ENCODE measurements around the gene CFAP92. TPM values are rescaled to one million over a fixed set of nuclear protein-coding genes. Genes with fewer than 3 reads are reported as not detected.

Gene CFAP92
- total RNA-seq, 1 donor, result 7.5 TPM

- DNase-seq (ENCODE audit: low read depth in 2 of 3, low spot score in 2 of 3), result no peak
Observed at GRCh38 chr3:128873244-128874022, 120.4 kb downstream of the CFAP92 start.

DNA sequence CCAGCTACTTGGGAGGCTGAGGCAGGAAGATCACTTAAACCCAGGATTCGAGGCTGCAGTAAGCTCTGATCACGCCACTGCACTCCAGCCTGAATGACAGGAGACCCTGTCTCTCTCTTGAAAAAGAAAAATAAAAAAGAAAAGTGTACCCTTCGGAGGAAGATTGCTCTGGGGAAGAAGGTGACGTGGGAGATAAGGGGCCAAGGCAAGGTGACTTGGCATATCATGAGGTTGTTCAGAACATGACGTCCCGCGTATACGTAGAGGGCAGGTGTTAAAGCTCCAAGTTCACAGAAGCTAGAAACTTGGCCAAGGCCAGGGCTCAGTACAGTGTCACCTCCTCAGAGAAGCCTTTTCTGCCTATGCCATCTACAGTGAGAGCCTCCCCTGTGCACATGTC is 121.1 kb downstream of the CFAP92 start:
- no peak for DNase-seq (ENCODE audit: low read depth in 2 of 3, low spot score in 2 of 3)

- DNase-seq (ENCODE audit: low read depth in 2 of 3, low spot score in 2 of 3), result no peak
Observed at GRCh38 chr3:128872282-128872681, 121.6 kb downstream of the CFAP92 start.

GRCh38 chr3:128870347-128870746 is 123.5 kb downstream of the CFAP92 start:
- DNase-seq (ENCODE audit: low read depth in 2 of 3, low spot score in 2 of 3), result no peak

DNA sequence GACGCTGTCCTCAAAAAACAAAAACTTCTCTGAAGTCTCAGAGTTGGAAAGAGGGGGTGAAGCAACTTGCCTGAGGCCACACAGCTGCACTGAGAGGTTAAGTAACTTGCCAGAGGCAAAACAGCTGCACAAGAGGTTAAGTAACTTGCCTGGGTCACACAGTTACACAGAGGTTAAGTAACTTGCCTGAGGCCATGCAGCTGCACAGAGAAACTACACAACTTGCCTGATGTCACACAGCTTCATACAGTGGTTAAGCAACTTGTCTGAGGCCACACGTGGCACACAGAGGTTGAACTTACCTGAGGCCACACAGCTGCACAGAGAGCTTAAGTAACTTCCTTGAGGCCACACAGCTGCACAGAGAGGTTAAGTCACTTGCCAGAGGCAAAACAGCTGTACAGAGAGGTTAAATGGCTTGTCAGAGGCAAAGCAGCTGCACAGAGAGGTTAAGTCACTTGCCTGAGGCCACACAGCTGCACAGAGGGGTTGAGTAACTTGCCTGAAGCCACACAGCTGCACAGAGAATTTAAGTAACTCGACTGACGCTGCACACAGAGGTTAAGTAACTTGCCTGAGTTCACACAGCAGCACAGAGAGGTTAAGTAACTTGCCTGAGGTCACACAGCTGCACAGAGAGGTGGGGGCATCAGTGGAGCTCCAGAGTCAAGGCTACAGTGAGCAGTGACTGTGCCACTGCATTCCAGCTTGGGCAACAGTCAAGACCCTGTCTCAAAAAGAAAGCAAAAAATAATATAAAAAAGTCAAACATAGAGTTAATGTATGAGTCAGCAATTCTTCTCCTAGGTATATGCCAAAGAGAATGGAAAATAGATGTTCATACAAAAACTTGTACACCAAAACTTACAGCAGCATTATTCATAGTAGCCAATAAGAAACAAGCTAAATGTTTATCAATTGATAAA is 126.4 kb downstream of the CFAP92 start:
- no peak for DNase-seq (ENCODE audit: low read depth in 2 of 3, low spot score in 2 of 3)

- peak in 1 of 3 donors; percentile 43 for DNase-seq (ENCODE audit: low read depth in 2 of 3, low spot score in 2 of 3)
Observed at GRCh38 chr3:128864849-128865804, 128.7 kb downstream of the CFAP92 start.

GRCh38 chr3:128864351-128864811 is 129.5 kb downstream of the CFAP92 start:
- peak in 2 of 3 donors; percentile 38 to 57 for DNase-seq (ENCODE audit: low read depth in 2 of 3, low spot score in 2 of 3)

GRCh38 chr3:128863560-128863959 is 130.3 kb downstream of the CFAP92 start:
- DNase-seq (ENCODE audit: low read depth in 2 of 3, low spot score in 2 of 3), result no peak

DNA sequence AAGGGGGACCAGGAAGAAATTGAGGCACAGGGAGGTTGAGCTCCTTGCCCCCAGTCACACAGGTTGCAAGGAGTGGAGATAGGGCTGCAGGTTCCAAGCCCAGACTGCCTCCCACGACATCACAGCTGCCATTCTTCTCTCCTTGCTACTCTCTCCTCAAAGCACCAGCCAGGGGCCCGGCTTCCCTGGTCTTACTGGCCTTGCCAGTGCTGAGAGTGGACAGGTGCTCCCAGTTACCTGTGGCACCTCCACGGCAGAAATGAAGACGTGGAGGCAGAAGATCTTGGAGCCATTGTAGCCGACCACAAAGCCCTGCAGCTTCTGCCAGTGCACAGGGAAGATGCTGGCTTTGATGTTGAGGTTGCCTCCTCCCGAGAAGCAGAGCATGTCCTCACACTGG is 132.4 kb downstream of the CFAP92 start:
- no peak for DNase-seq (ENCODE audit: low read depth in 2 of 3, low spot score in 2 of 3)

Small RNA genes lying within 50 kb of the gene (small RNA-seq; reads per million reads assigned to genes)
- not detected for gene AC112484.4

Other genes with a start within 250 kb of the CFAP92 start
- gene ACAD9, start 114.5 kb downstream of the CFAP92 start, total RNA-seq, result 47.4 TPM
- 9.2 TPM for gene EFCC1, start 7.2 kb upstream of the CFAP92 start, total RNA-seq
- 4.0 TPM for gene GP9, start 66.7 kb upstream of the CFAP92 start, total RNA-seq
- 18.9 TPM for gene RAB43, start 127.7 kb upstream of the CFAP92 start, total RNA-seq
- 25.6 TPM for gene ISY1, start 167.0 kb upstream of the CFAP92 start, total RNA-seq
- gene CNBP, start 189.8 kb upstream of the CFAP92 start, total RNA-seq, result 200 TPM

Data from hematopoietic multipotent progenitor cell (in vitro differentiated cells).